Hematopoietic multipotent progenitor cell treated with erythropoietin and hydrocortisone succinate and interleukin-3 and kit ligand, for 17 days (in vitro differentiated cells): ENCODE data around the gene PAOX.

ENCODE experiments used
- DNase-seq: peaks from one replicate; pipeline ENCODE4 v3.0.0-alpha.2; 2015; ENCODE audit warnings: low spot score

Gene PAOX

GRCh38 chr10:133379152-133379800, at the start of gene PAOX:
Gene PAOX (plus strand): TSS chr10:133379262. CDS start chr10:133379317, 55 bp downstream.
- DNase-seq = peak; percentile 38

GRCh38 chr10:133329491-133330202, 49.4 kb upstream of the PAOX start:
- peak; percentile 78 for DNase-seq

- DNase-seq = no peak
These were observed 45.9 kb upstream of the PAOX start for GRCh38 chr10:133332936-133333699.

- DNase-seq = no peak
These were observed 44.4 kb upstream of the PAOX start for GRCh38 chr10:133334503-133335245.

- DNase-seq = no peak
These were observed 43.6 kb upstream of the PAOX start for GRCh38 chr10:133335246-133336117.

GRCh38 chr10:133336118-133336576, 42.9 kb upstream of the PAOX start:
- DNase-seq = no peak

GRCh38 chr10:133336577-133337369, 42.3 kb upstream of the PAOX start, which contains the start of gene CALY:
Gene CALY (minus strand): TSS chr10:133336896. CDS start chr10:133328989, 7,907 bp downstream.
- no peak for DNase-seq

GRCh38 chr10:133337370-133337725, 41.7 kb upstream of the PAOX start:
- DNase-seq = no peak

GRCh38 chr10:133338080-133339071, 40.7 kb upstream of the PAOX start:
- no peak for DNase-seq

- no peak for DNase-seq
These were observed 39.2 kb upstream of the PAOX start for GRCh38 chr10:133339708-133340380.

- DNase-seq = no peak
These were observed 37.1 kb upstream of the PAOX start for GRCh38 chr10:133341983-133342382.

- no peak for DNase-seq
These were observed 36.1 kb upstream of the PAOX start for GRCh38 chr10:133342942-133343341.

- DNase-seq = no peak
These were observed 35.5 kb upstream of the PAOX start for GRCh38 chr10:133343558-133343957.

- DNase-seq = no peak
These were observed 34.8 kb upstream of the PAOX start for GRCh38 chr10:133344236-133344635.

- no peak for DNase-seq
These were observed 32.6 kb upstream of the PAOX start for GRCh38 chr10:133346413-133346812.

- DNase-seq = no peak
These were observed 31.1 kb upstream of the PAOX start for GRCh38 chr10:133347710-133348517.

- no peak for DNase-seq
These were observed 29.9 kb upstream of the PAOX start for GRCh38 chr10:133349160-133349568.
